GM12874 (cell line): ENCODE results near the gene COG6.

Experiments used
- TF ChIP-seq, protein P1 (sequence below): IDR thresholded peaks from 2 replicates; pipeline ENCODE4 v1.5.1; 2011; ENCODE audit warnings: low read depth, mild to moderate bottlenecking, control low read depth, low read length, moderate library complexity; ENCODE audit not compliant: insufficient read depth

The COG6 gene

DNA sequence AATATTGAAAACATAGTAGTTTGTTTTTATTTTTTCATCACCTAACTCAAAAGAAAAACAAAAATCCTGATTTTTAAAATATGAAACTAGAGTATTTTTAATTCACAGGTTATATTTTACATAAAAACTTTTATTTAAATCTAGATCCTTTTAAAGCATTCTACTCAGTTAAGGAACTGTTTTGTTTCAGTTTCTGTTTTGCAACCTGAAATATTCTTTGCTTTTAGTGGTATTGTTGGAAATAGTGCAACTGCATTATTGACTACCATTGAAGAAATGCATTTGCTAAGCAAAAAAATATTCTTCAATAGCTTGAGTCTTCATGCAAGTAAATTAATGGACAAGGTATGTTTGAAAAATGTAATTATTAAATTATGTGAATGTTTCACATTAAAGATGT is 43.8 kb downstream of the COG6 start:
- TF ChIP-seq, protein P1, sequence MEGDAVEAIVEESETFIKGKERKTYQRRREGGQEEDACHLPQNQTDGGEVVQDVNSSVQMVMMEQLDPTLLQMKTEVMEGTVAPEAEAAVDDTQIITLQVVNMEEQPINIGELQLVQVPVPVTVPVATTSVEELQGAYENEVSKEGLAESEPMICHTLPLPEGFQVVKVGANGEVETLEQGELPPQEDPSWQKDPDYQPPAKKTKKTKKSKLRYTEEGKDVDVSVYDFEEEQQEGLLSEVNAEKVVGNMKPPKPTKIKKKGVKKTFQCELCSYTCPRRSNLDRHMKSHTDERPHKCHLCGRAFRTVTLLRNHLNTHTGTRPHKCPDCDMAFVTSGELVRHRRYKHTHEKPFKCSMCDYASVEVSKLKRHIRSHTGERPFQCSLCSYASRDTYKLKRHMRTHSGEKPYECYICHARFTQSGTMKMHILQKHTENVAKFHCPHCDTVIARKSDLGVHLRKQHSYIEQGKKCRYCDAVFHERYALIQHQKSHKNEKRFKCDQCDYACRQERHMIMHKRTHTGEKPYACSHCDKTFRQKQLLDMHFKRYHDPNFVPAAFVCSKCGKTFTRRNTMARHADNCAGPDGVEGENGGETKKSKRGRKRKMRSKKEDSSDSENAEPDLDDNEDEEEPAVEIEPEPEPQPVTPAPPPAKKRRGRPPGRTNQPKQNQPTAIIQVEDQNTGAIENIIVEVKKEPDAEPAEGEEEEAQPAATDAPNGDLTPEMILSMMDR: no peak

DNA sequence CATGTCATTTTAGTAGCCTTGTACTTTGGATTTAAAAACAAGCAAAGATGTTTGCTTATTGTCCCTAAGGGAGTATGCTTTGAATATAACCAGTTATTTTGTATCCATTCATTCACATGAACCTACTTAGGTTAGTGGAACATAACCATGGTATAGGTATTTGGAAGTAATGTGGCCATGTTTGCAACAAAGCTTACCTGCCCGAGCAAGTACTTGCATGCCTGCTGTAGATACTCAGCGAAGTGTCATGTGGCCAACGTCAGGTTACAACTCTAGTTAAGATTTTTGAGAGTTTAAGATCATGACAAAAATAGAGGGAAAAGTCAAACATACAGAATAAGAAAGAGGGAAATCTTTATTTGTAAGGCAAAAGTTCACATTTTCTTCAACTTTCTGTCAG is 57.2 kb downstream of the COG6 start:
- TF ChIP-seq, protein P1: no peak

DNA sequence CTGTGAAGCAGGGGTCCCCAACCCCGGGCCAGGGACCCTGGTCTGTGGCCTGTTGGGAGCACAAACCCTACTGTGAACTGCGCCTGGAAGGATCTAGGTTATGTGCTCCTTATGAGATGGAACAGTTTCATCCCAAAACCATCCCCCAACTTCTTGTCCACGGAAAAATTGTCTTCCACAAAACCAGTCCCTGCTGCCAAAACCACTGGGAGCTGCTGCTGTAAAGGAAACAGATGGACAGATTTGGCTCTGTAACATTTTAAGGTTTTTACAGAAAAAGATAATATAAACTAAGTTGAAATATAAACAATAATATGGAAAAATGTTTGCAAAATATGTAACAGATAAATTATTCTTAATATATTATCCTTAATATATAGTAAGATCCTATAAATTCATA is 73.7 kb downstream of the COG6 start:
- TF ChIP-seq, protein P1: no peak

DNA sequence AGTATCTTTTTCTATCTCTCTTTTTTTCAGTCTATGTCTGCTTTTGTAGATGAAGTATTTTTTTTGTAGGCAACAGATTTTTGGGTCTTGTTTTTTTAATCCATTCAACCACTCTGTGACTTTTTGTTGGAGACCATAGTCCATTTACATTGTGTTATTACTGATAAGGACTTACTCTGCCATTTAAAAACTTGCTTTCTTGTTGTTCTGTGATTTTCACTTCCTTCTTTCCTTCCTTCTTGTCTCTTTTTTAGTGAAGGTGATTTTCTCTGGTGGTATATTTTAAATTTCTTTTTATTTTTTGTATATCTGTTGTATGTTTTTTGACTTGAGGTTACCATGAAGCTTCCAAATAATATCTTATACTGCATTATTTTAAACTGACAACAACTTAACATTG is 79.5 kb downstream of the COG6 start:
- TF ChIP-seq, protein P1: no peak

DNA sequence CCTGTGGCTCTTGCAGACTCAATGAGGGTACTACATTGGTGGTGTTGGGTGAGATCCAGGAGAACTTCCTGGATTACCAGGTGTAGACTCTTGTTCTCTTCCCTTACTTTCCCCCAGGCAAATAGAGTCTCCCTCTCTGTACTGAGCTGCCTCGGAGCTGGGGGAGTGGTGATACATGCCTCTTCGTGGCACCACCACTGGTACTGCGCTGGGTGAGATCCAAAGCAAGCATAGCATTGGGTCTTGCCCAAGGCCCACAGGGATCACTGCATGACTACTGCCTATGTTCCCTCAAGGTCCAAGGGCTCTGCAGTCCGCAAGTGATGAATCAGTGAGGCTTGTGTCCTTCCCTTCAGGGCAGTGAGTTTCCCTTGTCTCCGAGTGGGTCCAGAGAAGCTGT is 81.6 kb downstream of the COG6 start:
- TF ChIP-seq, protein P1: no peak

DNA sequence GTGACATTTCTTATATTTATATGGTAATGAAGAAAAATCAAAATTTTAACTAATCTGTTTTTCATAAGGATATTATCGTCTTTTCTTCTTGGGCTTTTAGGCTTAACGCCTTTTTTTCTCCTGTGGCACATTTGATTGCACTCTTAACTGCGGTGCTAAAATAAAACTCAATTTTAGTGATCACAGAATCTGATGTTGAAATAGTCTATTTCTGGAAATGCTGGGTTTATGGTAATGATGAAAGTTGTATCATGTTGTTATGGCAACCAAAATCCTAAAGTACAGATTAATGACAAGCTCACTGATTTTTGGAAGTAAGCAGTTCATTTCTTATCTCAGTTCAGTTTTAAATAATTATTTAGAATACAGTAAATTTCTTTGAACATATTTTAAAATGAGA is 85.3 kb downstream of the COG6 start:
- TF ChIP-seq, protein P1: no peak

DNA sequence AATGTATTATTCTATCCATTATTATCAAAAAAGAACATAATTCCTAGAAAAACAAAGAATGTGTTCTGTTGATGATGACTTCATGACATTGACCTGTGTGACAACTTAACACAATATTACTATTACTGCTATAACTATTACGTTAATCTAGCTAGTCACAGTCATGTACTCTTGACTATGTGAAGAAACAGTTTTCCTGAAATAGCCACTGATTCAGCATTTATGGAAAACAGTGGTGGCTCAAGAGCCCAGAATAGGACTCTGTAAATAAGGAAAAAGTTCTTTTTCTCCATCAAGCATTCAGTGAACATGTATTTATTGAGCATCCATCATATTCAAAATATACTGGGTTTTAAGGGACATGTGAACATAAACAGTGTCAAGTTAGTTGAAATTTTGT is 93.5 kb downstream of the COG6 start:
- TF ChIP-seq, protein P1: no peak

DNA sequence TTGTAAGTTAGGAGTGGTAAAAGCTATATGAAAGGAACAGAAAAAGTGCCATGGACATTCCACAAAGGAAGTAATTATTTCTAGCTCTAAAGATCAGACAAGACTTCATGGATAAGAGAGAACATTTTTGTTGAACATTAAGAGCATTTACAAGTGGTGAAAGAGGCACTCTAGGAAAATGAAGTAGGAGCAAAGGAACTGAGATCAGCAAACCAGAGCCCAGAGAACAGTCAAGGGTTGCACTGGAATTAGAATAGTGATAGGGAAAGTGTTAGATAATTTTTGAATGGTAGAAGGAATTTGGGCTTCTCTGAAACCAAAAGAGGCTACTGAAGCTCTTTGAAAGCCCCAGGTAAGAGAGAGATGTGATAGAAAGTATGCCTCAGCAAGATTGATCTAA is 94.1 kb downstream of the COG6 start:
- TF ChIP-seq, protein P1: no peak
